Esophagus squamous epithelium (tissue), 4 donors: ENCODE results near the gene UVSSA.

ENCODE experiments used
- POLR2A ChIP-seq, 4 donors: fragments of 450-650 bp; IDR thresholded peaks; one replicate each; pipeline ENCODE4 v1.6.1; 2017; ENCODE audit warnings: antibody characterized with exemption in 4 of 4, mild to moderate bottlenecking in 4 of 4, moderate library complexity in 3 of 4
- TF ChIP-seq, protein P1 (sequence below), 6 experiments: fragments of 450-650 bp in 4 of 6; fragments of 200-600 bp in 2 of 6; sonication (generic) in 2 of 6; IDR thresholded peaks; one replicate each; pipeline ENCODE4 v1.5.1; 2016 to 2019; ENCODE audit warnings: antibody characterized with exemption in 6 of 6, mild to moderate bottlenecking in 4 of 6, moderate library complexity in 4 of 6

GRCh38 chr4:1375761-1376322 lies 28.8 kb downstream of the UVSSA start:
- TF ChIP-seq, protein P1, sequence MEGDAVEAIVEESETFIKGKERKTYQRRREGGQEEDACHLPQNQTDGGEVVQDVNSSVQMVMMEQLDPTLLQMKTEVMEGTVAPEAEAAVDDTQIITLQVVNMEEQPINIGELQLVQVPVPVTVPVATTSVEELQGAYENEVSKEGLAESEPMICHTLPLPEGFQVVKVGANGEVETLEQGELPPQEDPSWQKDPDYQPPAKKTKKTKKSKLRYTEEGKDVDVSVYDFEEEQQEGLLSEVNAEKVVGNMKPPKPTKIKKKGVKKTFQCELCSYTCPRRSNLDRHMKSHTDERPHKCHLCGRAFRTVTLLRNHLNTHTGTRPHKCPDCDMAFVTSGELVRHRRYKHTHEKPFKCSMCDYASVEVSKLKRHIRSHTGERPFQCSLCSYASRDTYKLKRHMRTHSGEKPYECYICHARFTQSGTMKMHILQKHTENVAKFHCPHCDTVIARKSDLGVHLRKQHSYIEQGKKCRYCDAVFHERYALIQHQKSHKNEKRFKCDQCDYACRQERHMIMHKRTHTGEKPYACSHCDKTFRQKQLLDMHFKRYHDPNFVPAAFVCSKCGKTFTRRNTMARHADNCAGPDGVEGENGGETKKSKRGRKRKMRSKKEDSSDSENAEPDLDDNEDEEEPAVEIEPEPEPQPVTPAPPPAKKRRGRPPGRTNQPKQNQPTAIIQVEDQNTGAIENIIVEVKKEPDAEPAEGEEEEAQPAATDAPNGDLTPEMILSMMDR (IDR thresholded peaks at IDR 0.05), result no peak
- no peak for TF ChIP-seq POLR2A (IDR thresholded peaks at IDR 0.05)
